Endothelial cell of umbilical vein (primary cell): ENCODE data around the gene SCTR. TPM values are rescaled to one million over a fixed set of nuclear protein-coding genes. Genes with fewer than 3 reads are reported as not detected.

Source experiments
- BruUV-seq: library from RNA; stranded (reverse); fragments of 400-500 nt; replicated peaks from 2 replicates; lab custom pipeline; 2021; lab: Mats Ljungman, UMichigan
- CTCF ChIA-PET: fragments of 300-600, 350-600 bp; sonication (Branson Sonifier 250); formaldehyde crosslinking; loops from one replicate; lab custom pipeline; 2021; ENCODE audit warnings: antibody characterized with exemption, inconsistent platforms; lab: Charles Lee
- POLR2A ChIA-PET: fragments of 300-600, 350-600 bp; sonication (Branson Sonifier 250); formaldehyde crosslinking; loops from one replicate; lab custom pipeline; 2021; ENCODE audit warnings: antibody characterized with exemption, inconsistent platforms; lab: Charles Lee
- DNase-seq: peaks from one replicate; pipeline ENCODE4 v3.0.0-alpha.2; 2011; ENCODE audit warnings: low read depth, low spot score
- FAIRE-seq: peaks from 2 replicates; lab custom pipeline; 2011; peaks lifted over from hg19 to GRCh38; lab: Jason Lieb, UNC
- H2AFZ ChIP-seq: 2 replicates; pipeline ENCODE4 v1.6.0; 2012; ENCODE audit warnings: low read depth, low read length, control low read depth, inconsistent platforms
- H3K27ac ChIP-seq: 2 replicates; pipeline ENCODE4 v1.5.1; 2011; ENCODE audit warnings: low read depth, mild to moderate bottlenecking, control low read depth, low read length, moderate library complexity; ENCODE audit not compliant: insufficient read depth
- H3K27me3 ChIP-seq, 2 experiments: 2 replicates each; pipeline versions ENCODE4 v1.6.0 to v1.6.1; 2011; ENCODE audit warnings: low read length in 2 of 2, mixed read lengths in 1 of 2; ENCODE audit not compliant: control insufficient read depth in 2 of 2, insufficient read depth in 2 of 2
- H3K36me3 ChIP-seq, 2 experiments: 2 replicates in 1 of 2; 3 replicates in 1 of 2; pipeline ENCODE4 v1.5.1; 2011; ENCODE audit warnings: low read length in 2 of 2, mild to moderate bottlenecking in 1 of 2, moderate library complexity in 1 of 2; ENCODE audit not compliant: control insufficient read depth in 2 of 2, insufficient read depth in 2 of 2; ENCODE audit errors: extremely low read depth in 1 of 2
- H3K4me1 ChIP-seq: 3 replicates; pipeline ENCODE4 v1.5.1; 2011; ENCODE audit warnings: mild to moderate bottlenecking, low read length; ENCODE audit not compliant: control insufficient read depth, insufficient read depth; ENCODE audit errors: extremely low read depth
- H3K4me2 ChIP-seq: 2 replicates; pipeline ENCODE4 v1.6.1; 2011; ENCODE audit warnings: low read length, control low read depth, mixed read lengths; ENCODE audit not compliant: insufficient read depth
- H3K4me3 ChIP-seq, 3 experiments: fragments of 200-600 bp in 1 of 3; sonication (generic), shearing (Covaris generic) in 1 of 3; replicated peaks in 1 of 3; 2 replicates each; pipeline ENCODE4 v1.5.1; 2011 to 2016; ENCODE audit warnings: control low read depth in 3 of 3, low read length in 3 of 3, mild to moderate bottlenecking in 2 of 3, inconsistent platforms in 1 of 3, low read depth in 1 of 3, moderate library complexity in 1 of 3; ENCODE audit not compliant: insufficient read depth in 1 of 3
- H3K79me2 ChIP-seq: 2 replicates; pipeline ENCODE4 v1.6.0; 2012; ENCODE audit warnings: low read length, inconsistent platforms; ENCODE audit not compliant: control insufficient read depth, insufficient read depth
- H3K9ac ChIP-seq: replicated peaks from 2 replicates; pipeline ENCODE3; 2011; ENCODE audit warnings: low read length, control low read depth; ENCODE audit not compliant: insufficient read depth; ENCODE audit errors: extremely low read depth
- H3K9me1 ChIP-seq: replicated peaks from 3 replicates; pipeline ENCODE4 v1.6.0; 2011; ENCODE audit warnings: mild to moderate bottlenecking, low read length; ENCODE audit not compliant: control insufficient read depth, insufficient read depth; ENCODE audit errors: extremely low read depth
- H3K9me3 ChIP-seq: replicated peaks from 2 replicates; pipeline ENCODE4 v1.5.1; 2012; ENCODE audit warnings: low read length, inconsistent platforms; ENCODE audit not compliant: control insufficient read depth, insufficient read depth
- H4K20me1 ChIP-seq: replicated peaks from 2 replicates; pipeline ENCODE3; 2011; ENCODE audit warnings: mild to moderate bottlenecking, low read length; ENCODE audit not compliant: control insufficient read depth, insufficient read depth; ENCODE audit errors: extremely low read depth
- FOS ChIP-seq: IDR thresholded peaks from 2 replicates; pipeline ENCODE4 v1.6.1; 2011; ENCODE audit warnings: mild to moderate bottlenecking, low read length, moderate library complexity, borderline replicate concordance; ENCODE audit not compliant: insufficient read depth
- GATA2 ChIP-seq: IDR thresholded peaks from 2 replicates; pipeline ENCODE4 v1.7.0; 2011; ENCODE audit warnings: low read depth, mild to moderate bottlenecking, moderate library complexity, mixed read lengths, low read length; ENCODE audit not compliant: insufficient read length, insufficient read depth
- JUN ChIP-seq: IDR thresholded peaks from 2 replicates; pipeline ENCODE4 v1.6.1; 2011; ENCODE audit warnings: borderline replicate concordance, low read depth; ENCODE audit not compliant: insufficient read length, insufficient read depth
- MAX ChIP-seq: IDR thresholded peaks from 2 replicates; pipeline ENCODE4 v1.6.1; 2011; ENCODE audit not compliant: insufficient read depth, insufficient read length
- dilution Hi-C: fragments of 300-500 bp; cut with MboI; formaldehyde crosslinking; loops from one replicate; pipeline ENCODE4 v1.15.0; 2019; ENCODE audit warnings: low sequenced_read_pairs; ENCODE audit not compliant: extremely low pct_ligation_motif_present
- intact Hi-C: fragments of 100-400 bp; cut with micrococcal nuclease; formaldehyde crosslinking; loops from one replicate; pipeline ENCODE4 v1.10.0; 2022
- polyA plus RNA-seq, 4 experiments: library from polyadenylated mRNA; depleted of rRNA in 3 of 4; stranded (reverse) in 3 of 4; unstranded in 1 of 4; fragments of >200 nt; gene quantifications; 2 replicates each; pipeline versions ENCODE4 v1.2.1 to v1.2.3, GENCODE V29; 2011 to 2012; ENCODE audit warnings: missing spikeins in 1 of 4
- total RNA-seq: library from RNA; stranded (reverse); gene quantifications from 2 replicates; pipeline ENCODE4 v1.2.3, GENCODE V29; 2021
- TF ChIP-seq, protein P1 (sequence below), 2 donors: IDR thresholded peaks; 1 replicate in 1 of 2; 2 replicates in 1 of 2; pipeline ENCODE4 v1.5.1; 2011; ENCODE audit warnings: low read length in 2 of 2, mild to moderate bottlenecking in 2 of 2, moderate library complexity in 2 of 2, control low read depth in 1 of 2, inconsistent platforms in 1 of 2, low read depth in 1 of 2; ENCODE audit not compliant: insufficient read depth in 1 of 2; ENCODE audit errors: extremely low read depth in 1 of 2

Gene SCTR
- total and polyA plus RNA-seq, 2 donors (not counting 3 experiments of a cell fraction or from before 2014, with no cell fraction given), result not detected

DNA sequence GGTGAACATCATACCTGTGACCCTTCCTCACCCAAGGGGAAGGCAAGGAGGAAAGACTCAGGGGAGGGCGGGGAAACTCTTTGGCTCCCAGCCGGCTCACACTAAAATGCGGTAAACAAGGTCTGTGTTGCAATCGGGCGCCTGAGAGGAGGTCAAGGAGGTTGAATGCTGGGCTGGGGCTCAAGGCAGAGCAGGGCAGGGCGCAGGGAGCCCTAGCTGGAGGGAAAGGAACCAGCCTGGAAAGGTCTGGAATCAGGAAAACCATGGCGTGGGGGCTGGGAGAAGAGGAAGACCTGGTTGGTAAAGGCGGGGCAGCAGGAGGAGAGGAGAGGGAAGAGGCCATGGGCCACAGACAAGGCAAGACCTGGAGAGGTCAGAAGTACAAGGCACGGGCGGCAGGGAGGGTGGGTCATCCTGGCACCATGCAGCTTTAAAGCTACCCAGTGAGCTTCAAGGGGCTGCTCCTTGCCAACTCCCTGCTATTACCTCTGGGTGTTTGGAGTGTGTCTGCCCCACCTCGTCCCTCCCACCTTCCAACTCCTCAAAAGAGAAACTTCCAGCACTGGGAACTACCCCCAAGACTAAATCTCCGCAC is 97.4 kb downstream of the SCTR start:
- Histone ChIP-seq H3K9me1 (no peaks in the 10 kb centered on the region), H3K27me3 (peaks cover 14 to 25% of the 10 kb centered on the region in 2 experiments), H3K4me2 (no peak overlapping the region), H3K79me2 (no peaks in the 10 kb centered on the region), H4K20me1 (no peaks in the 10 kb centered on the region), H3K9ac (no peak overlapping the region), H3K27ac (no peak overlapping the region), H3K4me1 (peaks cover under 1% of the 10 kb centered on the region), H3K4me3 (no peak overlapping the region), H3K9me3 (no peaks in the 10 kb centered on the region), H2AFZ (no peak overlapping the region), H3K36me3 (no peaks in the 10 kb centered on the region)
- POLR2A ChIA-PET, result no interaction called here
- intact Hi-C loops (no loop called here), dilution Hi-C loops (no loop called here)
- TF ChIP-seq JUN, result no peak
- TF ChIP-seq, protein P1, sequence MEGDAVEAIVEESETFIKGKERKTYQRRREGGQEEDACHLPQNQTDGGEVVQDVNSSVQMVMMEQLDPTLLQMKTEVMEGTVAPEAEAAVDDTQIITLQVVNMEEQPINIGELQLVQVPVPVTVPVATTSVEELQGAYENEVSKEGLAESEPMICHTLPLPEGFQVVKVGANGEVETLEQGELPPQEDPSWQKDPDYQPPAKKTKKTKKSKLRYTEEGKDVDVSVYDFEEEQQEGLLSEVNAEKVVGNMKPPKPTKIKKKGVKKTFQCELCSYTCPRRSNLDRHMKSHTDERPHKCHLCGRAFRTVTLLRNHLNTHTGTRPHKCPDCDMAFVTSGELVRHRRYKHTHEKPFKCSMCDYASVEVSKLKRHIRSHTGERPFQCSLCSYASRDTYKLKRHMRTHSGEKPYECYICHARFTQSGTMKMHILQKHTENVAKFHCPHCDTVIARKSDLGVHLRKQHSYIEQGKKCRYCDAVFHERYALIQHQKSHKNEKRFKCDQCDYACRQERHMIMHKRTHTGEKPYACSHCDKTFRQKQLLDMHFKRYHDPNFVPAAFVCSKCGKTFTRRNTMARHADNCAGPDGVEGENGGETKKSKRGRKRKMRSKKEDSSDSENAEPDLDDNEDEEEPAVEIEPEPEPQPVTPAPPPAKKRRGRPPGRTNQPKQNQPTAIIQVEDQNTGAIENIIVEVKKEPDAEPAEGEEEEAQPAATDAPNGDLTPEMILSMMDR (IDR thresholded peaks at IDR 0.05; ENCODE audit: extremely low read depth in 1 of 2, insufficient read depth in 1 of 2, low read depth in 1 of 2, low read length in 2 of 2), result no peak
- TF ChIP-seq MAX, result no peak
- no peak for TF ChIP-seq FOS
- no peak for TF ChIP-seq GATA2
- no peak for DNase-seq
- CTCF ChIA-PET, result interaction anchor here (1.0 kb wide), 1 partner anchor 52 kb away, joined by 3 read pairs; no protein-coding TSS in a partner anchor
- no TSS peak for BruUV-seq
- no peak for FAIRE-seq

- no peak overlapping the region for H3K4me2 ChIP-seq
- no peak overlapping the region for H2AFZ ChIP-seq
- FAIRE-seq, result no peak
- H3K27ac ChIP-seq, result no peak overlapping the region
- H3K9me3 ChIP-seq, result no peaks in the 10 kb centered on the region
- DNase-seq, result no peak
- dilution Hi-C loops (no loop called here), intact Hi-C loops (no loop called here)
- no peaks in the 10 kb centered on the region for H3K9me1 ChIP-seq
- H3K9ac ChIP-seq, result no peak overlapping the region
- BruUV-seq, result no TSS peak
- no peaks in the 10 kb centered on the region for H3K36me3 ChIP-seq
- TF ChIP-seq FOS, result no peak
- peaks cover 18 to 29% of the 10 kb centered on the region in 2 experiments for H3K27me3 ChIP-seq
- ChIA-PET CTCF (no interaction called here), POLR2A (no interaction called here)
- H4K20me1 ChIP-seq, result no peaks in the 10 kb centered on the region
- H3K4me1 ChIP-seq, result no peaks in the 10 kb centered on the region
- no peaks in the 10 kb centered on the region for H3K79me2 ChIP-seq
- H3K4me3 ChIP-seq, result no peak overlapping the region
These were observed 97.9 kb downstream of the SCTR start for GRCh38 chr2:119426396-119426675.
